ENCODE data around the gene C1orf141. TPM values are rescaled to one million over a fixed set of nuclear protein-coding genes. Genes with fewer than 3 reads are reported as not detected.

The C1orf141 gene
- total RNA-seq, 1 experiment from 2014 or later, result not detected

DNA sequence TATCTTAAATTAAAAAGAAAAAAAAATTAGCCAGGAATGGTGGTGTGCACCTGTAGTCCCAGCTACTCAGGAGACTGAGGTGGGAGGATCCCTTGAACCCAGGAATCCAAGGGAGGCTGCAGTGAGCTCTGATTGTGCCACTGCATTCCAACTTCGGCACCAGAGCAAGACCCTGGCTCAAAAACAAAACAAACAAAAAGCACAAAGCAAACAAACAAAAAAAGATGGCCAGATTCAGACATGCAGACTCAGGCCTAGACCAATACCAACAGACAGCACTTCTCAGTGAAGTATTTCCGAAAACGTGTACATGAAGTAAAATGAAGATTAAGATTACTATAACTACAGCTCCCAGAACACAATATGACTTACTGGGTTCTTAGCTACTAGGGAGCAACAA, 91.4 kb downstream of the C1orf141 start:
- no peaks in the 10 kb centered on the region for H3K9me3 Mint-ChIP-seq (ENCODE audit: low read depth, unreplicated experiment)
- intact Hi-C loops (cut with micrococcal nuclease; ENCODE audit: unreplicated experiment), result no loop called here
- no peaks in the 10 kb centered on the region for H3K27me3 Mint-ChIP-seq (ENCODE audit: unreplicated experiment)
- no peaks in the 10 kb centered on the region for H3K4me1 Mint-ChIP-seq (ENCODE audit: low read depth, unreplicated experiment)
- H3K36me3 Mint-ChIP-seq (ENCODE audit: insufficient read depth, unreplicated experiment), result no peaks in the 10 kb centered on the region
- DNase-seq, result no peak
- BruUV-seq (replicated peaks), result no TSS peak
- CTCF ChIA-PET, result interaction anchor here (0.7 kb wide), 1 partner anchor 930 kb away, joined by 4 read pairs; no protein-coding TSS in a partner anchor
- H3K4me3 Mint-ChIP-seq (ENCODE audit: low read depth, unreplicated experiment), result no peak overlapping the region
- TF ChIP-seq, protein P1, sequence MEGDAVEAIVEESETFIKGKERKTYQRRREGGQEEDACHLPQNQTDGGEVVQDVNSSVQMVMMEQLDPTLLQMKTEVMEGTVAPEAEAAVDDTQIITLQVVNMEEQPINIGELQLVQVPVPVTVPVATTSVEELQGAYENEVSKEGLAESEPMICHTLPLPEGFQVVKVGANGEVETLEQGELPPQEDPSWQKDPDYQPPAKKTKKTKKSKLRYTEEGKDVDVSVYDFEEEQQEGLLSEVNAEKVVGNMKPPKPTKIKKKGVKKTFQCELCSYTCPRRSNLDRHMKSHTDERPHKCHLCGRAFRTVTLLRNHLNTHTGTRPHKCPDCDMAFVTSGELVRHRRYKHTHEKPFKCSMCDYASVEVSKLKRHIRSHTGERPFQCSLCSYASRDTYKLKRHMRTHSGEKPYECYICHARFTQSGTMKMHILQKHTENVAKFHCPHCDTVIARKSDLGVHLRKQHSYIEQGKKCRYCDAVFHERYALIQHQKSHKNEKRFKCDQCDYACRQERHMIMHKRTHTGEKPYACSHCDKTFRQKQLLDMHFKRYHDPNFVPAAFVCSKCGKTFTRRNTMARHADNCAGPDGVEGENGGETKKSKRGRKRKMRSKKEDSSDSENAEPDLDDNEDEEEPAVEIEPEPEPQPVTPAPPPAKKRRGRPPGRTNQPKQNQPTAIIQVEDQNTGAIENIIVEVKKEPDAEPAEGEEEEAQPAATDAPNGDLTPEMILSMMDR (IDR thresholded peaks at IDR 0.05; ENCODE audit: unreplicated experiment), result no peak
- no peak overlapping the region for H3K27ac Mint-ChIP-seq (ENCODE audit: unreplicated experiment)

Other genes starting within 250 kb of the C1orf141 start
- gene DNAI4, start 210.1 kb downstream of the C1orf141 start, total RNA-seq (2022), result 5.6 and 6.0 TPM in 2 replicates
- gene MIER1, start 210.0 kb downstream of the C1orf141 start, total RNA-seq (2022), result 27.4 and 29.5 TPM in 2 replicates
- gene SLC35D1, start 80.8 kb downstream of the C1orf141 start, total RNA-seq (2022), result 5.4 and 5.9 TPM in 2 replicates
- gene IL23R, start 31.5 kb upstream of the C1orf141 start, total RNA-seq (2022), result 0.32 TPM in 1 of 2 replicates, not detected in the other
- not detected in 2 replicates for gene IL12RB2, start 172.9 kb upstream of the C1orf141 start, total RNA-seq (2022)

Measured in Calu3 (cell line).